Activated CD4-positive, alpha-beta T cell treated with anti-CD3 and anti-CD28 coated beads, Interleukin-2, amount 50 U/mL, for 16 hours (primary cell): ENCODE measurements around the gene ZNF804A.
"Not testable (repeated sequence)": the region's sequence is repeated elsewhere in the genome, so short reads cannot be mapped to it uniquely, and the experiment has no call there.

ENCODE experiments used
- DNase-seq: peaks from one replicate; pipeline ENCODE4 v3.0.0-alpha.2; 2020

Gene ZNF804A

GRCh38 chr2:184834699-184835397, 236.5 kb downstream of the ZNF804A start:
- DNase-seq: no peak

- no peak for DNase-seq
These were observed 237.0 kb downstream of the ZNF804A start for GRCh38 chr2:184835398-184835715.

GRCh38 chr2:184847331-184847730, 249.0 kb downstream of the ZNF804A start:
- no peak for DNase-seq

GRCh38 chr2:184849516-184849915, 251.2 kb downstream of the ZNF804A start:
- no peak for DNase-seq

GRCh38 chr2:184851576-184851975, 253.2 kb downstream of the ZNF804A start:
- no peak for DNase-seq

- DNase-seq: no peak
These were observed 260.9 kb downstream of the ZNF804A start for GRCh38 chr2:184859187-184859586.

- no peak for DNase-seq
These were observed 262.4 kb downstream of the ZNF804A start for GRCh38 chr2:184860744-184861143.

- DNase-seq: no peak
These were observed 276.9 kb downstream of the ZNF804A start for GRCh38 chr2:184875212-184875611.

- DNase-seq: no peak
These were observed 277.6 kb downstream of the ZNF804A start for GRCh38 chr2:184875911-184876310.

- DNase-seq: no peak
These were observed 279.6 kb downstream of the ZNF804A start for GRCh38 chr2:184877909-184878308.

- no peak for DNase-seq
These were observed 281.3 kb downstream of the ZNF804A start for GRCh38 chr2:184879671-184880070.

- not testable (repeated sequence) for DNase-seq
These were observed 288.3 kb downstream of the ZNF804A start for GRCh38 chr2:184886585-184886984.

- no peak for DNase-seq
These were observed 292.0 kb downstream of the ZNF804A start for GRCh38 chr2:184890311-184890710.

- no peak for DNase-seq
These were observed 306.7 kb downstream of the ZNF804A start for GRCh38 chr2:184904991-184905390.

GRCh38 chr2:184906160-184906559, 307.8 kb downstream of the ZNF804A start:
- no peak for DNase-seq

- DNase-seq: no peak
These were observed 308.4 kb downstream of the ZNF804A start for GRCh38 chr2:184906709-184907108.

GRCh38 chr2:184908966-184909365, 310.6 kb downstream of the ZNF804A start:
- DNase-seq: no peak

GRCh38 chr2:184920451-184920965, 322.2 kb downstream of the ZNF804A start:
- no peak for DNase-seq

GRCh38 chr2:184921676-184922075, 323.3 kb downstream of the ZNF804A start:
- DNase-seq: no peak

- no peak for DNase-seq
These were observed 325.4 kb downstream of the ZNF804A start for GRCh38 chr2:184923751-184924150.

- DNase-seq: no peak
These were observed 328.7 kb downstream of the ZNF804A start for GRCh38 chr2:184927040-184927439.

- no peak for DNase-seq
These were observed 338.4 kb downstream of the ZNF804A start for GRCh38 chr2:184936761-184937160.

GRCh38 chr2:184938221-184938985, 340.1 kb downstream of the ZNF804A start:
- DNase-seq: no peak

GRCh38 chr2:184945326-184945725, 347.0 kb downstream of the ZNF804A start:
- no peak for DNase-seq
